ENCODE results near the gene WDR55. TPM values are rescaled to one million over a fixed set of nuclear protein-coding genes. Genes with fewer than 3 reads are reported as not detected.
A peak's percentile ranks its signal among the peaks of the same experiment; 100 is the strongest.

WDR55 gene
- polyA plus RNA-seq, 1 donor (not counting 4 experiments of a cell fraction or from before 2014, with no cell fraction given): 21.6 TPM

- Histone ChIP-seq H3K4me1 (ENCODE audit: control insufficient read depth, extremely low read depth, insufficient read depth, low read length) (peaks cover 12% of the 10 kb centered on the region), H2AFZ (ENCODE audit: control insufficient read depth, low read length) (no peak overlapping the region), H3K9ac (ENCODE audit: control insufficient read depth, extremely low read depth, insufficient read depth, low read length) (no peak overlapping the region), H3K27me3 (ENCODE audit: control insufficient read depth, extremely low read depth, insufficient read depth, low read length) (no peaks in the 10 kb centered on the region), H3K9me3 (ENCODE audit: control insufficient read depth, low read depth, low read length) (no peaks in the 10 kb centered on the region), H3K36me3 (ENCODE audit: control insufficient read depth in 2 of 2, extremely low read depth in 1 of 2, insufficient read depth in 2 of 2, low read length in 2 of 2) (peaks cover 10 to 17% of the 10 kb centered on the region in 2 experiments), H4K20me1 (ENCODE audit: control insufficient read depth, extremely low read depth, insufficient read depth, low read length) (no peaks in the 10 kb centered on the region), H3K79me2 (ENCODE audit: control insufficient read depth, insufficient read depth, low read length) (peaks cover 26% of the 10 kb centered on the region), H3K4me2 (ENCODE audit: control insufficient read depth, extremely low read depth, insufficient read depth, low read depth, low read length) (no peak overlapping the region), H3K4me3 (ENCODE audit: control insufficient read depth in 2 of 3, extremely low read depth in 1 of 3, insufficient read depth in 2 of 3, low read depth in 1 of 3, low read length in 3 of 3) (no peak overlapping the region), H3K9me1 (ENCODE audit: control insufficient read depth, extremely low read depth, insufficient read depth, low read length) (no peaks in the 10 kb centered on the region), H3K27ac (ENCODE audit: control insufficient read depth, insufficient read depth, low read length) (no peak overlapping the region)
- no peak for DNase-seq (ENCODE audit: low read depth, low spot score)
- FAIRE-seq: no peak
- no peak for TF ChIP-seq EZH2 (IDR thresholded peaks at IDR 0.05; ENCODE audit: low read length)
- TF ChIP-seq CTCF (optimal IDR thresholded peaks at IDR 0.05 in 1 of 3, IDR thresholded peaks at IDR 0.05 in 1 of 3, conservative IDR thresholded peaks at IDR 0.05 in 1 of 3; ENCODE audit: extremely low read depth in 1 of 3, insufficient read depth in 2 of 3, low read length in 3 of 3): no peak
- dilution Hi-C loops (cut with MboI; ENCODE audit: extremely low pct_ligation_motif_present, low sequenced_read_pairs): no loop called here
These were observed 22.0 kb upstream of the WDR55 start for GRCh38 chr5:140642718-140643117.

DNA sequence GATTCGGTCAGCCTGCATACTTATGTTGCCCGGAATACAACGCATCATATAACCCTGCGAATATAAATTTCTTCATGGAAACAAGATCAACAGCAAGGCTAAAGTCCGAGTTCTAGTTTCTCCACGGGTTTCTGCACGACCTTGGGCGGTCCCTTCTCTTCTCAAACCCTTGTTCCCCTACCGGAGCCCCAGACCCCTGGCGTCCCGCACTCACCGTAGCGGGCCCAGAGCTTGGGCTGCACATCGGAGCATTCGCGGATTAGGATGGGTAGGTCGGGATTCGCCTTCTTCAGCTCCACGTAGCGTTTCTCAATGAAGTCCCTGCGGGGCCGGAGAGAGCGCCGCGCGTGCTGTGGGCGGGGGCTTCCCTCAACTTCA lies 17.7 kb upstream of the WDR55 start:
- H3K27me3 ChIP-seq (ENCODE audit: control insufficient read depth, extremely low read depth, insufficient read depth, low read length): no peaks in the 10 kb centered on the region
- no peaks in the 10 kb centered on the region for H3K9me3 ChIP-seq (ENCODE audit: control insufficient read depth, low read depth, low read length)
- dilution Hi-C loops (cut with MboI; ENCODE audit: extremely low pct_ligation_motif_present, low sequenced_read_pairs): no loop called here
- TF ChIP-seq CTCF (optimal IDR thresholded peaks at IDR 0.05 in 1 of 3, IDR thresholded peaks at IDR 0.05 in 1 of 3, conservative IDR thresholded peaks at IDR 0.05 in 1 of 3; ENCODE audit: extremely low read depth in 1 of 3, insufficient read depth in 2 of 3, low read length in 3 of 3) (no peak), EZH2 (IDR thresholded peaks at IDR 0.05; ENCODE audit: low read length) (no peak)
- peaks cover 13 to 22% of the 10 kb centered on the region in 2 experiments for H3K36me3 ChIP-seq (ENCODE audit: control insufficient read depth in 2 of 2, extremely low read depth in 1 of 2, insufficient read depth in 2 of 2, low read length in 2 of 2)
- no peaks in the 10 kb centered on the region for H3K9me1 ChIP-seq (ENCODE audit: control insufficient read depth, extremely low read depth, insufficient read depth, low read length)
- FAIRE-seq (no peak), DNase-seq (ENCODE audit: low read depth, low spot score) (no peak)
- H3K4me1 ChIP-seq (ENCODE audit: control insufficient read depth, extremely low read depth, insufficient read depth, low read length): peaks cover 8% of the 10 kb centered on the region
- H3K4me2 ChIP-seq (ENCODE audit: control insufficient read depth, extremely low read depth, insufficient read depth, low read depth, low read length): peak overlapping the region; percentile 99
- no peaks in the 10 kb centered on the region for H4K20me1 ChIP-seq (ENCODE audit: control insufficient read depth, extremely low read depth, insufficient read depth, low read length)
- peaks cover 33% of the 10 kb centered on the region for H3K79me2 ChIP-seq (ENCODE audit: control insufficient read depth, insufficient read depth, low read length)
- peak overlapping the region; percentile 70 to 97 (median 75) for H3K4me3 ChIP-seq (ENCODE audit: control insufficient read depth in 2 of 3, extremely low read depth in 1 of 3, insufficient read depth in 2 of 3, low read depth in 1 of 3, low read length in 3 of 3)
- H2AFZ ChIP-seq (ENCODE audit: control insufficient read depth, low read length): peak overlapping the region; percentile 80
- peak overlapping the region; percentile 77 for H3K27ac ChIP-seq (ENCODE audit: control insufficient read depth, insufficient read depth, low read length)
- H3K9ac ChIP-seq (ENCODE audit: control insufficient read depth, extremely low read depth, insufficient read depth, low read length): peak overlapping the region; percentile 83
